ACC112 (cell line): ENCODE data around the gene FOXN3.
"Not testable (repeated sequence)": the region's sequence is repeated elsewhere in the genome, so short reads cannot be mapped to it uniquely, and the experiment has no call there.

Experiments
- H2AFZ ChIP-seq: fragments of 200-600 bp; sonication (generic); one replicate; pipeline ENCODE4 v1.6.0; 2017; ENCODE audit warnings: antibody characterized with exemption, low read length; ENCODE audit not compliant: unreplicated experiment
- H3K27ac ChIP-seq: fragments of 200-600 bp; sonication (generic); 2 replicates; pipeline ENCODE4 v1.5.1; 2014; ENCODE audit warnings: low read depth, mild to moderate bottlenecking, antibody characterized with exemption, low read length, moderate library complexity
- H3K27me3 ChIP-seq: fragments of 200-600 bp; sonication (generic); 2 replicates; pipeline ENCODE4 v1.6.1; 2014; ENCODE audit warnings: mild to moderate bottlenecking, antibody characterized with exemption, low read length, moderate library complexity, mixed read lengths; ENCODE audit not compliant: insufficient read depth
- H3K36me3 ChIP-seq: fragments of 200-600 bp; sonication (generic); 2 replicates; pipeline ENCODE4 v1.6.1; 2016; ENCODE audit warnings: mild to moderate bottlenecking, antibody characterized with exemption, low read length, moderate library complexity, mixed read lengths; ENCODE audit not compliant: insufficient read depth
- H3K4me1 ChIP-seq: fragments of 200-600 bp; sonication (generic); one replicate; pipeline ENCODE4 v1.6.1; 2016; ENCODE audit warnings: low read length, mixed read lengths; ENCODE audit not compliant: insufficient read depth, unreplicated experiment, control insufficient read depth
- H3K4me3 ChIP-seq: fragments of 200-600 bp; sonication (generic); 2 replicates; pipeline ENCODE4 v1.5.1; 2014; ENCODE audit warnings: mild to moderate bottlenecking, low read depth, low read length
- H3K79me2 ChIP-seq: fragments of 200-600 bp; sonication (generic); one replicate; pipeline ENCODE4 v1.6.0; 2016; ENCODE audit warnings: low read length; ENCODE audit not compliant: control insufficient read depth, unreplicated experiment, insufficient read depth

FOXN3 gene

DNA sequence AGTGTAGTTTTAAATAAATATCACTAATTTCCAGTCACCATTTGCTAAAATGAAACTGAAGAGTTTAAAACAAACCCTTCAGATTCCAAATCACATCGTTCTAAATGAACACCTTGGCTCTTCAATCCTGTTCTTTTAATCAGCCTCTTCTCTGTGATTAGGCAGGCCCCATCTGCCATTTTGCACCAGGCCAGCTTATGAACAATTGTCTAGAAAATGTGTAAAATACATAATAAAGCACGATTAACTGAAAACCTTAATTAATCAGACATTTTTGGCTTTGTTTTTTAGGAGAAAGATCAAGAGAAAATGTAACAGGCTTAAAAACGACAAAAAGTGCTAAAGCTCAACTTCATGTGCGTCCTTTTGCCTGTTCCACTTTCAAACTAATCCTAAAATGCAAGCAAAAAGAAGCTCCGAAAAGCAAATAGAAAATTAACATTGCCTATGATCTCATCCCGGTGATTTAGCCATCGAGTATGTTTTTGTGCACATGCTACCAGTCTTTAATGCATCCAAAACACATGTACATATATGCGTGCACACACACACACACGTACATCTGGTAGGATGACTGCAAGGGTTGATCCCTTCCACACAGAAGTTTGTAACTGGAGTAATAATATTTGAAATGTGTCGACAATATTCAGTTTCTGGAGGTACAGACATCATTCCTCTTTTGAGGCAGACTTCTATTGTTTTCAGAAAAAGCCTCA lies 288.6 kb downstream of the FOXN3 start:
- no peak overlapping the region for H3K4me3 ChIP-seq
- H3K79me2 ChIP-seq = no peaks in the 10 kb centered on the region
- peaks cover 16% of the 10 kb centered on the region; the same call in 1 of the 2 replicates for H3K27me3 ChIP-seq
- H3K4me1 ChIP-seq = no peaks in the 10 kb centered on the region
- no peak overlapping the region for H3K27ac ChIP-seq
- H2AFZ ChIP-seq = no peak overlapping the region
- H3K36me3 ChIP-seq = no peaks in the 10 kb centered on the region

DNA sequence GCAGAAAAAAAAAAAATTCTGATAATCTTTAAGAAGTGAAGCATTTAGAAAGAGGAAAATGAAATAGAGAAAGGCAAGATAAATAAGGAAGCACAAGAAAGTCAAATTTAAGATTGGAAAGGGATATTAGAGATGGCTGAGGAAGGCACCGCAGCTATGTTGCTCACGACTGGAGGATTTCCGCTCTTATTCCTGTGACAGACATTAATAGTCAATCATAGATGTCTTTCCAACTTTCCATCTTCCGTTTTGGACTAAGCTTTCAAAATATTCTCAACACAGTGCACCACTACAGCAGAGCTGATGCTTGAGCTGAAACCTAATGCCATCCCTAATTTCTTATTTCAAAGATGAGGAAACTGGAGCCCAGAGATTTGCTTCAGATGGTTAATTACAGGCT lies 290.6 kb downstream of the FOXN3 start:
- peaks cover 31% of the 10 kb centered on the region for H3K27me3 ChIP-seq

DNA sequence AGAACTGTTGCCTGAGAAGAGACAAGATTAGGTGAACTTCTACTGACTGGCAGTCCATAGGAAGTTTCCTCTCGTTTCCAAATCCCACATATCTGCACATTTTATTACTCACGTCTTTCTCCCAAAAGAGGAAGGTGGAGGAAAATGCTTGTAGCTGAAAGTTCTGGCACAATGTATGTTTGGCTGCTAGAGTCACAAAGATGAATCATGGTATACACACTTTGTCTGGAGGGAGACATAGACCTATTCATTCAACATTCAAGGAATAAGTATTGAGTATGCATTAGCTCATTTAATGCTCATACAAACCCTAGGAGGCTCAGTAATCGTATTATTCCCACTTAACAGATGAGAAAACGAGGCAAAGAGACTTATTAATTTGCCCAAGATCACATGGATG lies 291.8 kb downstream of the FOXN3 start:
- Histone ChIP-seq H3K4me3 (no peak overlapping the region), H2AFZ (no peak overlapping the region)

More for the DNA sequence above, 290.6 kb downstream of the FOXN3 start:
- H3K27ac ChIP-seq = no peak overlapping the region
- no peaks in the 10 kb centered on the region for H3K36me3 ChIP-seq
- H2AFZ ChIP-seq = no peak overlapping the region
- no peak overlapping the region for H3K4me3 ChIP-seq
- H3K4me1 ChIP-seq = no peaks in the 10 kb centered on the region
- no peaks in the 10 kb centered on the region for H3K79me2 ChIP-seq

DNA sequence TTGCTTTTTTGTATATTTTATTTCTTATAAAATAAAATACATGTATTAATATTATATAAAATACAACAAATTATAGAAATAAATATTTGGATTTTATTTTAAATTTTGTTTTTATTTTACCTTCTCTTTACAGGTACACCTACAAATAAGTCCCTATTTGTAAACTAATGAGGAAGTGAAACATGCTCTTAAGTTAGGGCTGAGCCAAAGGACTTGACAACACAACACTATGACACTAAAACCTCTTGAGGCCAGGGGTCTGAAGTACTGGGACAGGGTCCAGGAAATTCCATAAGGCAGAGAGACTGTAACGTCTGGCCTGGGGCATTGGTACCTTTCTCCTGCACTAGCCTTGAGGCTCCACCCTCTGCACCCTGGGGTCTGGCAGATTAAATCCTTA lies 293.2 kb downstream of the FOXN3 start:
- no peaks in the 10 kb centered on the region for H3K36me3 ChIP-seq
- peaks cover 55% of the 10 kb centered on the region for H3K27me3 ChIP-seq
- no peak overlapping the region for H2AFZ ChIP-seq
- no peak overlapping the region for H3K27ac ChIP-seq
- no peaks in the 10 kb centered on the region for H3K79me2 ChIP-seq
- no peaks in the 10 kb centered on the region for H3K4me1 ChIP-seq
- no peak overlapping the region for H3K4me3 ChIP-seq

More for the DNA sequence above, 291.8 kb downstream of the FOXN3 start:
- Histone ChIP-seq H3K27ac (no peak overlapping the region), H3K27me3 (peaks cover 41% of the 10 kb centered on the region), H3K79me2 (no peaks in the 10 kb centered on the region), H3K4me1 (no peaks in the 10 kb centered on the region), H3K36me3 (no peaks in the 10 kb centered on the region)

DNA sequence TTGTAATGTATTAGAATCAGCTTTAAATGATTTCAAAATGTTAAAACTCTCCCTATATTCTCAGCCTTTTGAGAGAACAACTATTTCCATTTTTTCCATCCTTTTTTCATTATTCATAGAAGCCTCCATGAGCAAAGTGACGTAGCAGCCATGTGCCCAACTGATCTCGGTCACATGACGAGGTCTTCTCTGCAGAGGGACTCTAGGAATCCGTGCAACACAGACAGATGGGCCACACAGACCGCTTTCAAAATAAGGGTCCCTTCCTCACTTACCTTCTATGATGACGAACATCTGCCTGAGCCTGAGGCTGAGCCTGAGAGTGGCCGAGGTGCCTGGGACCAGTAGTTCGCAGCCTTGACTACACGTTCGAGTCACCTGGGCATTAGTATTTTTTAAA lies 293.8 kb downstream of the FOXN3 start:
- peaks cover 60% of the 10 kb centered on the region for H3K27me3 ChIP-seq
- H3K79me2 ChIP-seq = no peaks in the 10 kb centered on the region
- H3K36me3 ChIP-seq = no peaks in the 10 kb centered on the region
- no peak overlapping the region for H2AFZ ChIP-seq
- H3K4me3 ChIP-seq = no peak overlapping the region
- H3K27ac ChIP-seq = no peak overlapping the region
- H3K4me1 ChIP-seq = no peaks in the 10 kb centered on the region

DNA sequence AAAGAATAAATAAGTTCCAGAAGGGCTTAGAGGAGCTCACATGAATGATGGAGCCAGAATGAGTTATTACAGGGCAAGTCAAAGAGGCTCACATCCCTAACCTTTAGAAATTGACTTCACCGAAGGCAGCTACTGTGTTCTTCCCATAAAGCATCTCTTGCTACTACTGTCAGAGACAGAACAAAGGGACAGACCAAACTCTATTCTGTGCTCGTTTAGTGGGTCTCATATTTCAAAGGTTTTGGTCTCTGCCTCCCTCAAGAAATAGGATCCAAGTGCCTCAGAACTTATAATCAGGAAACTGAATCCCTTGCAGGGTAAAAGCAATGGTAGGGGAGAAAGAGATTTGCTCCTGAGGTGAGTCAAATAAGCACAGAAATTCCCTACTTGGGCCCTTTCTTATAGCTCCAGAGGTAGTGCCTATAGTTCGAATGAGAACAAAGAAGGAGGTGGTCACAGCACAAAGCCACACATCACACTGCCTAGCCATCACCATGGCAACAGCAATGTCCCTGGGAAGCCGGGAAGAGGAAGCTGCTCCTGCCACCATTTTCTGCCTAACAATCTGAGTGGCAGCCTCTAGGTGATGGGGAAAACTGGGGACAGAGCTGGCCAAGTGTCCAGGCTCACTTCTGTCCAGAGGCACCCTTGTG lies 294.9 kb downstream of the FOXN3 start:
- Histone ChIP-seq H3K36me3 (no peaks in the 10 kb centered on the region), H3K79me2 (no peaks in the 10 kb centered on the region), H3K4me3 (no peak overlapping the region), H3K27me3 (peaks cover 66% of the 10 kb centered on the region), H3K4me1 (no peaks in the 10 kb centered on the region), H3K27ac (no peak overlapping the region), H2AFZ (no peak overlapping the region)

DNA sequence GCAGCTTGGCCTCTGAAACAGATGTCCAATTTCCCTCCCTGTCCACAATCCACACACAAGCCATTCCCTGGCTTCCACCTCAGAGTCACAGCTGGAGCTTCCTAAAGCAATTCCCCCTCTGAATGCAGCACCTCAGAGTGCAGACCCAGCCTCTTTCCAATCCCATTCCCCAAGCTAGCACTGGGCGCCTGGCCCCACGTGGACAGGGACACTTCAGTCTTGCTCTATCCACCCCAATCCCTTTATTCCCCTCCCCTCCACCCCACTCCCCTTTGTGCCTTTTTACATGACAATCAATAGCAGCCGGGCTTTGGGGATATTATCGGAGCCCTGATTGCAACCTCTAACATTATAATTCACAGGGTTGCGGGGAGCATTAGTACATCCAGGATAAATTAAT lies 300.0 kb downstream of the FOXN3 start:
- Histone ChIP-seq H3K4me1 (no peaks in the 10 kb centered on the region), H2AFZ (no peak overlapping the region), H3K27ac (no peak overlapping the region), H3K27me3 (peaks cover 78% of the 10 kb centered on the region), H3K79me2 (no peaks in the 10 kb centered on the region), H3K4me3 (no peak overlapping the region), H3K36me3 (no peaks in the 10 kb centered on the region)

DNA sequence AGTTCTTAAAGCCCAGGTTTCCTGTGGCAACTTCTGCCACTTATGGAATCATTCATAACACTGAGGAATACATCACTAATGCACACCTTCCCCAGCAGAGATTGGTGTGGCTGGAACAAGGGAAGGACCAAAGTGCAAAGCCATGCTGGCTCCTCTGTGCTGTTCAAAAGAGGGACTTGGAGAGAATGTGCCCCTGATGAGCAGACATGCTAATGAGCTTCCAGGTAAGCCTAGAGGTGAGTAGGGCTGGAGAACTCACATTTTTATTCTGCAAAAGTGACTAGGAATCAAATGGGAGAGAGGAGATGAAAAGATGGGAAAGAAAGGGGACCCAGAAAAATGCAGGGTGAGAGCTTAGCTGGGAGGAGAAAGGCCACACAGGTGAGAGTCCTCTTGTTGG lies 302.9 kb downstream of the FOXN3 start:
- no peak overlapping the region for H2AFZ ChIP-seq
- peaks cover 53% of the 10 kb centered on the region for H3K27me3 ChIP-seq
- no peak overlapping the region for H3K27ac ChIP-seq
- no peaks in the 10 kb centered on the region for H3K79me2 ChIP-seq
- H3K4me1 ChIP-seq = no peaks in the 10 kb centered on the region
- H3K4me3 ChIP-seq = no peak overlapping the region
- no peaks in the 10 kb centered on the region for H3K36me3 ChIP-seq

DNA sequence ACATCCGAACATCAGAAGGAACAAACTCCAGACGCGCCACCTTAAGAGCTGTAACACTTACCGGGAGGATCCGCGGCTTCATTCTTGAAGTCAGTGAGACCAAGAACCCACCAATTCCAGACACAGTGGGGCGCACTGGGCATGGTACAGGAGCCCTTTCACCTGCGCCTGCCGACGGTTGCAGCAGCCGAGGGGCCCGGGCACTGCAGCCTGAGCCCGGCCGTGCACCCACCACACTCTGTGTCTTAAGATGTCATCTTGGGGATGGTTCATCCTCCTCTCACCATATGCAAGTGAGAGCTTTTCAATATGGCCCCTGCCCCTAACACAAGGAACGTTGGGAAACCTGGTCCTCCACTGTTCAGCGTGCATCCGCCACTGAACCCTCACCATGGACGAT lies 304.3 kb downstream of the FOXN3 start:
- Histone ChIP-seq H2AFZ (no peak overlapping the region), H3K4me1 (no peaks in the 10 kb centered on the region), H3K4me3 (no peak overlapping the region), H3K27ac (no peak overlapping the region), H3K79me2 (no peaks in the 10 kb centered on the region), H3K36me3 (no peaks in the 10 kb centered on the region), H3K27me3 (peaks cover 47% of the 10 kb centered on the region)

DNA sequence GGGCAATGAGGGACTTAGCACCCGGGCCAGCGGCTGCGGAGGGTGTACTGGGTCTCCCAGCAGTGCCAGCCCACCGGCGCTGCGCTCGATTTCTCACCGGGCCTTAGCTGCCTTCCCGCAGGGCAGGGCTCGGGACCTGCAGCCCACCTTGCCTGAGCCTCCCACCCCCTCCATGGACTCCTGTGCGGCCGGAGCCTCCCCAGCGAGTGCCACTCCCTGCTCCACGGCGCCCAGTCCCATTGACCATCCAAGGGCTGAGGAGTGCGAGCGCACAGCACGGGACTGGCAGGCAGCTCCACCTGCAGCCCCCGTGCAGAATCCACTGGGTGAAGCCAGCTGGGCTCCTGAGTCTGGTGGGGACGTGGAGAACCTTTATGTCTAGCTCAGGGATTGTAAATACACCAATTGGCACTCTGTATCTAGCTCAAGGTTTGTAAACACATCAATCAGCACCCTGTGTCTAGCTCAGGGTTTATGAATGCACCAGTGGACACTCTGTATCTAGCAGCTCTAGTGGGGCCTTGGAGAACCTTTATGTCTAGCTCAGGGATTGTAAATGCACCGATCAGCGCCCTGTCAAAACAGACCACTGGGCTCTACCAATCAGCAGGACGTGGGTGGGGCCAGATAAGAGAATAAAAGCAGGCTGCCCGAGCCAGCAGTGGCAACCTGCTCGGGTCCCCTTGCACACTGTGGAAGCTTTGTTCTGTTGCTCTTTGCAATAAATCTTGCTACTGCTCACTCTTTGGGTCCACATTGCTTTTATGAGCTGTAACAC lies 305.1 kb downstream of the FOXN3 start:
- H2AFZ ChIP-seq, H3K27ac ChIP-seq, H3K79me2 ChIP-seq: not testable (repeated sequence)

More for the DNA sequence above, 305.1 kb downstream of the FOXN3 start:
- not testable (repeated sequence) for H3K36me3 ChIP-seq, H3K4me3 ChIP-seq, H3K4me1 ChIP-seq
- peaks cover 42% of the 10 kb centered on the region for H3K27me3 ChIP-seq
